H1 (cell line): ENCODE measurements around the gene ASPRV1. TPM values are rescaled to one million over a fixed set of nuclear protein-coding genes. Genes with fewer than 3 reads are reported as not detected.

Source experiments
- CTCF ChIA-PET: fragments of 300-600 bp; sonication (Branson Sonifier 250); formaldehyde crosslinking; loops from one replicate; lab custom pipeline; 2021; ENCODE audit not compliant: partially characterized antibody; lab: Charles Lee
- POLR2A ChIA-PET: fragments of 300-600 bp; sonication (Branson Sonifier 250); formaldehyde crosslinking; loops from one replicate; lab custom pipeline; 2021; ENCODE audit warnings: inconsistent platforms; ENCODE audit not compliant: partially characterized antibody; lab: Charles Lee
- DNase-seq, 2 experiments: peaks; one replicate each; pipeline versions ENCODE4 v3.0.0 to v3.0.0-alpha.2; 2010 to 2022; ENCODE audit warnings: low spot score in 2 of 2, low read depth in 1 of 2, mixed read lengths in 1 of 2
- FAIRE-seq: peaks from 2 replicates; lab custom pipeline; 2011; peaks lifted over from hg19 to GRCh38; lab: Jason Lieb, UNC
- H2AFZ ChIP-seq: 2 replicates; pipeline ENCODE4 v1.8.1; 2012; ENCODE audit warnings: low read length, inconsistent platforms
- H2AK5ac ChIP-seq: 2 replicates; pipeline ENCODE4 v1.6.1; 2013; ENCODE audit warnings: low read depth, low read length
- H2BK120ac ChIP-seq: replicated peaks from 2 replicates; pipeline ENCODE3; 2013; ENCODE audit warnings: low read depth, low read length, inconsistent platforms
- H2BK12ac ChIP-seq: 2 replicates; pipeline ENCODE4 v1.6.1; 2013; ENCODE audit warnings: low read depth, low read length
- H2BK15ac ChIP-seq: 2 replicates; pipeline ENCODE4 v1.6.1; 2013; ENCODE audit warnings: low read length
- H2BK20ac ChIP-seq: 2 replicates; pipeline ENCODE4 v1.6.1; 2013; ENCODE audit warnings: low read length
- H2BK5ac ChIP-seq: 2 replicates; pipeline ENCODE4 v1.6.1; 2013; ENCODE audit warnings: low read depth, low read length
- H3K14ac ChIP-seq: 2 replicates; pipeline ENCODE4 v1.6.1; 2013; ENCODE audit warnings: inconsistent platforms; ENCODE audit not compliant: insufficient read length
- H3K18ac ChIP-seq: 2 replicates; pipeline ENCODE4 v1.6.1; 2013; ENCODE audit warnings: low read length; ENCODE audit errors: extremely low read depth
- H3K23ac ChIP-seq: 2 replicates; pipeline ENCODE4 v1.6.1; 2013; ENCODE audit warnings: inconsistent platforms; ENCODE audit not compliant: insufficient read length
- H3K23me2 ChIP-seq: 2 replicates; pipeline ENCODE4 v1.6.1; 2013; ENCODE audit warnings: low read depth, low read length
- H3K27ac ChIP-seq: 2 replicates; pipeline ENCODE4 v1.6.1; 2011; ENCODE audit warnings: low read depth, low read length, inconsistent platforms
- H3K27me3 ChIP-seq, 4 experiments: replicated peaks in 1 of 4; 1 replicate in 1 of 4; 2 replicates in 3 of 4; pipeline versions ENCODE4 v1.6.1 to v1.8.1; 2011 to 2013; ENCODE audit warnings: low read length in 3 of 4, mild to moderate bottlenecking in 3 of 4, inconsistent platforms in 2 of 4, mixed read lengths in 2 of 4, moderate library complexity in 1 of 4; ENCODE audit not compliant: control insufficient read depth in 3 of 4, insufficient read depth in 3 of 4; ENCODE audit errors: extremely low read depth in 1 of 4
- H3K36me3 ChIP-seq, 4 experiments: 2 replicates each; pipeline versions ENCODE4 v1.6.1 to v1.8.1; 2011 to 2013; ENCODE audit warnings: mild to moderate bottlenecking in 4 of 4, low read length in 3 of 4, moderate library complexity in 2 of 4, control low read depth in 1 of 4, inconsistent platforms in 1 of 4; ENCODE audit not compliant: insufficient read depth in 4 of 4, control insufficient read depth in 2 of 4
- H3K4ac ChIP-seq: replicated peaks from 2 replicates; pipeline ENCODE3; 2013; ENCODE audit warnings: low read length, low read depth, mixed read lengths, inconsistent platforms; ENCODE audit not compliant: insufficient read length
- H3K4me1 ChIP-seq, 4 experiments: replicated peaks in 1 of 4; 1 replicate in 1 of 4; 2 replicates in 3 of 4; pipeline versions ENCODE4 v1.6.1 to v1.8.1; 2011 to 2013; ENCODE audit warnings: low read length in 3 of 4, inconsistent platforms in 2 of 4, mixed read lengths in 1 of 4; ENCODE audit not compliant: insufficient read depth in 4 of 4, control insufficient read depth in 3 of 4
- H3K4me2 ChIP-seq, 2 experiments: 2 replicates each; pipeline versions ENCODE4 v1.6.1 to v1.8.1; 2011 to 2013; ENCODE audit warnings: low read depth in 2 of 2, low read length in 2 of 2, control low read depth in 1 of 2, inconsistent platforms in 1 of 2, mild to moderate bottlenecking in 1 of 2; ENCODE audit not compliant: insufficient read depth in 1 of 2
- H3K4me3 ChIP-seq, 4 experiments: fragments of 200-600, 300-600 bp in 1 of 4; sonication (generic), shearing (Covaris generic), sonication (Bioruptor Twin) in 1 of 4; 2 replicates each; pipeline versions ENCODE4 v1.5.1 to v1.8.1; 2011 to 2016; ENCODE audit warnings: low read length in 4 of 4, low read depth in 3 of 4, control low read depth in 2 of 4, inconsistent platforms in 2 of 4, mild to moderate bottlenecking in 2 of 4, mixed read lengths in 1 of 4, moderate library complexity in 1 of 4; ENCODE audit not compliant: insufficient read depth in 2 of 4; ENCODE audit errors: extremely low read depth in 1 of 4
- H3K56ac ChIP-seq: replicated peaks from 2 replicates; pipeline ENCODE3; 2013; ENCODE audit warnings: low read depth, mild to moderate bottlenecking, mixed read lengths, low read length, inconsistent platforms; ENCODE audit not compliant: insufficient read length
- H3K79me1 ChIP-seq: 2 replicates; pipeline ENCODE4 v1.6.1; 2013; ENCODE audit warnings: low read depth, low read length, control low read depth
- H3K79me2 ChIP-seq, 2 experiments: 2 replicates each; pipeline versions ENCODE4 v1.6.1 to v1.8.1; 2012 to 2013; ENCODE audit warnings: low read length in 2 of 2, mild to moderate bottlenecking in 2 of 2, inconsistent platforms in 1 of 2; ENCODE audit not compliant: insufficient read depth in 2 of 2, control insufficient read depth in 1 of 2
- H3K9ac ChIP-seq, 4 experiments: replicated peaks in 1 of 4; 1 replicate in 1 of 4; 2 replicates in 3 of 4; pipeline versions ENCODE4 v1.6.1 to v1.8.1; 2011 to 2013; ENCODE audit warnings: low read depth in 3 of 4, low read length in 3 of 4, control low read depth in 2 of 4, mild to moderate bottlenecking in 2 of 4, moderate library complexity in 2 of 4, inconsistent platforms in 1 of 4; ENCODE audit errors: extremely low read depth in 1 of 4
- H3K9me3 ChIP-seq, 2 experiments: 2 replicates each; pipeline versions ENCODE4 v1.6.1 to v1.8.1; 2012 to 2013; ENCODE audit warnings: mild to moderate bottlenecking in 2 of 2, moderate library complexity in 2 of 2, control low read depth in 1 of 2, inconsistent platforms in 1 of 2, low read depth in 1 of 2, low read length in 1 of 2, mixed read lengths in 1 of 2; ENCODE audit not compliant: insufficient read depth in 2 of 2
- H4K20me1 ChIP-seq, 2 experiments: replicated peaks in 1 of 2; 2 replicates each; pipeline versions ENCODE3 to v1.8.1; 2011 to 2013; ENCODE audit warnings: inconsistent platforms in 2 of 2, low read length in 2 of 2, mild to moderate bottlenecking in 1 of 2; ENCODE audit not compliant: insufficient read depth in 2 of 2, control insufficient read depth in 1 of 2
- H4K5ac ChIP-seq: 2 replicates; pipeline ENCODE4 v1.6.1; 2013; ENCODE audit warnings: low read length, low read depth, mixed read lengths, inconsistent platforms; ENCODE audit not compliant: insufficient read length
- H4K8ac ChIP-seq: 2 replicates; pipeline ENCODE4 v1.8.0; 2013; ENCODE audit warnings: mild to moderate bottlenecking, moderate library complexity, low read length, inconsistent platforms; ENCODE audit not compliant: insufficient read depth; ENCODE audit errors: extremely low read depth
- H4K91ac ChIP-seq: replicated peaks from 2 replicates; pipeline ENCODE3; 2013; ENCODE audit warnings: low read length, mixed read lengths, inconsistent platforms; ENCODE audit not compliant: insufficient read length
- KDM4A ChIP-seq: IDR thresholded peaks from one replicate; pipeline ENCODE4 v1.7.1; 2012; ENCODE audit warnings: low read depth, mild to moderate bottlenecking, moderate library complexity, low read length, inconsistent platforms; ENCODE audit not compliant: severe bottlenecking
- SAP30 ChIP-seq: fragments of 300-600 bp; sonication (generic); IDR thresholded peaks from 2 replicates; pipeline ENCODE4 v1.7.1; 2012; ENCODE audit warnings: low read length, moderate library complexity, mild to moderate bottlenecking, inconsistent platforms; ENCODE audit not compliant: insufficient read depth, insufficient replicate concordance
- SP1 ChIP-seq: IDR thresholded peaks from 2 replicates; pipeline ENCODE4 v1.6.1; 2011; ENCODE audit warnings: low read depth, low read length
- TAF7 ChIP-seq: optimal IDR thresholded peaks from 2 replicates; pipeline ENCODE3; 2011; ENCODE audit warnings: low read depth, mild to moderate bottlenecking, inconsistent platforms, low read length, moderate library complexity, borderline replicate concordance
- TEAD4 ChIP-seq: IDR thresholded peaks from 2 replicates; pipeline ENCODE4 v1.6.1; 2012; ENCODE audit warnings: low read depth, low read length, inconsistent platforms, mixed read lengths
- whole genome bisulfite sequencing, 2 experiments: shearing (Covaris generic) in 1 of 2; methylation state at CpG; one replicate each; pipeline versions ENCODE4 v1.1.6 to v1.1.7; 2013 to 2015; ENCODE audit warnings: low lambda C conversion rate in 2 of 2, mixed read lengths in 2 of 2, inconsistent platforms in 1 of 2, low coverage in 1 of 2, missing lambda C conversion rate in 1 of 2; ENCODE audit not compliant: insufficient replicate concordance in 2 of 2, insufficient coverage in 1 of 2, insufficient read length in 1 of 2; ENCODE audit errors: extremely low coverage in 1 of 2, missing lambda C conversion rate in 1 of 2; 5-methylcytosine and 5-hydroxymethylcytosine counted together
- polyA plus RNA-seq, 7 experiments: library from polyadenylated mRNA; depleted of rRNA in 3 of 7; stranded (reverse) in 5 of 7; unstranded in 2 of 7; fragments of >200 nt in 5 of 7; fragments of 200-250 nt in 2 of 7; gene quantifications; 1 replicate in 5 of 7; 2 replicates in 1 of 7; 4 replicates in 1 of 7; pipeline versions ENCODE4 v1.2.1 to v1.2.3, GENCODE V29; 2011 to 2013; ENCODE audit warnings: missing spikeins in 2 of 7, mixed read lengths in 2 of 7
- total RNA-seq: library from RNA; stranded (reverse); fragmentation: NEBNext Ultra II Directional; extraction: Animal tissue kit (Norgen Biotek cat#: 25700); gene quantifications from 2 replicates; pipeline ENCODE4 v1.2.1, GENCODE V29; 2021
- TF ChIP-seq, protein P1 (sequence below): IDR thresholded peaks from 2 replicates; pipeline ENCODE4 v1.6.1; 2012; ENCODE audit warnings: inconsistent platforms
- TF ChIP-seq, protein P2 (sequence below): IDR thresholded peaks from 2 replicates; pipeline ENCODE4 v1.6.1; 2012; ENCODE audit warnings: low read length, inconsistent platforms

Gene ASPRV1
- total and polyA plus RNA-seq, 2 of the 8 experiments (the other 6 are each of a cell fraction or from before 2014, with no cell fraction given), result 0.59 to 0.95 TPM

DNA sequence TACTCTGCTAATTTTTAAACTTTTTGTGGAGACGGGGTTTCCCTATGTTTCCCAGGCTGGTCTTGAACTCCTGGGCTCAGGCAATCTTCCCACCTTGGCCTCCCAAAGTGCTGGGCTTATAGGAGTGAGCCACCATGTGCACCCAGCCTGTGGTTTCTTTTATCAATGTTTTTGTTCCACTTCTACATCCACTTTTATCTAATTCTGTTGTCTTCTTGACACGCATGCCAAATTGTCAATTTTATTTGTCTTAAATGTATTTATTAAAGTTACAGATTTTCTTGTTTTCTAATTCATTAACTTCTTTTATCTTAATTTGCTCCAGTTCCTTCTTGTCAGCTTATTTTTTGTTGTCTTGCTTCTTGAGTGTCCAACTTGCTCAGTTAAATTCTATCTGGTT is 43.8 kb upstream of the ASPRV1 start:
- Histone ChIP-seq H3K14ac (no peak overlapping the region), H2BK120ac (no peak overlapping the region), H3K23ac (no peak overlapping the region), H2AFZ (no peak overlapping the region), H3K56ac (no peak overlapping the region), H3K79me2 (no peaks in the 10 kb centered on the region), H2BK12ac (no peak overlapping the region), H4K8ac (no peak overlapping the region), H3K9me3 (no peaks in the 10 kb centered on the region), H3K4me2 (no peak overlapping the region), H3K27ac (no peak overlapping the region), H3K9ac (no peak overlapping the region), H3K18ac (no peak overlapping the region), H3K23me2 (no peaks in the 10 kb centered on the region), H3K4me1 (peaks cover 4 to 12% (median 8%) of the 10 kb centered on the region in 4 experiments), H3K27me3 (no peaks in the 10 kb centered on the region), H3K4ac (no peak overlapping the region), H3K4me3 (no peak overlapping the region), H4K5ac (no peak overlapping the region), H3K79me1 (no peaks in the 10 kb centered on the region), H2AK5ac (no peak overlapping the region), H2BK15ac (no peak overlapping the region), H4K20me1 (no peaks in the 10 kb centered on the region), H2BK5ac (no peak overlapping the region), H3K36me3 (no peaks in the 10 kb centered on the region), H4K91ac (no peak overlapping the region), H2BK20ac (no peak overlapping the region)
- ChIA-PET CTCF (interaction anchor here (0.6 to 4.0 kb wide), 16 partner anchors 8 to 115 kb away, joined by 3 to 22 read pairs (median 4); no protein-coding TSS in a partner anchor), POLR2A (interaction anchor here (1.0 to 2.7 kb wide), 4 partner anchors 19 to 80 kb away, joined by 3 to 8 read pairs (median 4); no protein-coding TSS in a partner anchor)
- TF ChIP-seq SAP30 (no peak), TAF7 (no peak), KDM4A (no peak), TEAD4 (no peak), SP1 (no peak)
- TF ChIP-seq, protein P1, sequence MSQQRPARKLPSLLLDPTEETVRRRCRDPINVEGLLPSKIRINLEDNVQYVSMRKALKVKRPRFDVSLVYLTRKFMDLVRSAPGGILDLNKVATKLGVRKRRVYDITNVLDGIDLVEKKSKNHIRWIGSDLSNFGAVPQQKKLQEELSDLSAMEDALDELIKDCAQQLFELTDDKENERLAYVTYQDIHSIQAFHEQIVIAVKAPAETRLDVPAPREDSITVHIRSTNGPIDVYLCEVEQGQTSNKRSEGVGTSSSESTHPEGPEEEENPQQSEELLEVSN, result no peak
- TF ChIP-seq, protein P2, sequence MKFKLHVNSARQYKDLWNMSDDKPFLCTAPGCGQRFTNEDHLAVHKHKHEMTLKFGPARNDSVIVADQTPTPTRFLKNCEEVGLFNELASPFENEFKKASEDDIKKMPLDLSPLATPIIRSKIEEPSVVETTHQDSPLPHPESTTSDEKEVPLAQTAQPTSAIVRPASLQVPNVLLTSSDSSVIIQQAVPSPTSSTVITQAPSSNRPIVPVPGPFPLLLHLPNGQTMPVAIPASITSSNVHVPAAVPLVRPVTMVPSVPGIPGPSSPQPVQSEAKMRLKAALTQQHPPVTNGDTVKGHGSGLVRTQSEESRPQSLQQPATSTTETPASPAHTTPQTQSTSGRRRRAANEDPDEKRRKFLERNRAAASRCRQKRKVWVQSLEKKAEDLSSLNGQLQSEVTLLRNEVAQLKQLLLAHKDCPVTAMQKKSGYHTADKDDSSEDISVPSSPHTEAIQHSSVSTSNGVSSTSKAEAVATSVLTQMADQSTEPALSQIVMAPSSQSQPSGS, result no peak
- WGBS, 2 experiments, result 88% methylated on average over 1 of the region's 2 CpGs; no CpG with 5 or more reads in 1 of the 2 experiments
- FAIRE-seq (no peak), DNase-seq (no peak)
